Upper lobe of left lung (tissue), 6 donors: ENCODE results near the gene PSTK. TPM values are rescaled to one million over a fixed set of nuclear protein-coding genes. Genes with fewer than 3 reads are reported as not detected.

Experiments
- ATAC-seq, 2 donors: fragments of 200-7000 bp; cut with Tn5 transposase; one replicate each; pipeline ENCODE4 v1.9.1; 2022; ENCODE audit warnings: mild to moderate bottlenecking in 2 of 2, moderate library complexity in 2 of 2; ENCODE audit not compliant: low FRiP score in 2 of 2
- DNase-seq, 2 donors: peaks; one replicate each; pipeline ENCODE4 v3.0.0-alpha.2; 2019 to 2020
- H3K27ac ChIP-seq, 4 donors: fragments of 200-600 bp; sonication (generic); one replicate each; pipeline ENCODE4 v1.5.1; 2016 to 2019
- H3K27me3 ChIP-seq, 4 donors: fragments of 200-600 bp; sonication (generic); one replicate each; pipeline ENCODE4 v1.5.1; 2017 to 2019
- H3K36me3 ChIP-seq, 4 donors: fragments of 200-600 bp; sonication (generic); one replicate each; pipeline ENCODE4 v1.5.1; 2016 to 2019
- H3K4me1 ChIP-seq, 4 donors: fragments of 200-600 bp; sonication (generic); one replicate each; pipeline ENCODE4 v1.5.1; 2018 to 2019
- H3K4me3 ChIP-seq, 4 donors: fragments of 200-600 bp; sonication (generic); one replicate each; pipeline ENCODE4 v1.5.1; 2017 to 2019; ENCODE audit warnings: mild to moderate bottlenecking in 2 of 4, moderate library complexity in 1 of 4
- H3K9me3 ChIP-seq, 4 donors: fragments of 200-600 bp; sonication (generic); one replicate each; pipeline ENCODE4 v1.5.1; 2018 to 2019
- EP300 ChIP-seq, 4 donors: sonication (generic); formaldehyde crosslinking; IDR thresholded peaks; one replicate each; pipeline ENCODE4 v1.5.1; 2017; ENCODE audit warnings: antibody characterized with exemption in 4 of 4, control low read depth in 2 of 4
- POLR2A ChIP-seq, 4 donors: fragments of 450-650 bp; IDR thresholded peaks; one replicate each; pipeline ENCODE4 v1.5.1; 2016 to 2017; ENCODE audit warnings: antibody characterized with exemption in 4 of 4, mild to moderate bottlenecking in 2 of 4
- POLR2AphosphoS5 ChIP-seq, 2 donors: sonication (generic); formaldehyde crosslinking; IDR thresholded peaks; one replicate each; pipeline ENCODE4 v1.5.1; 2017; ENCODE audit warnings: antibody characterized with exemption in 2 of 2
- WGBS, 2 donors: methylation state at CpG; one replicate each; pipeline ENCODE4 v1.1.5; 2017 to 2018; 5-methylcytosine and 5-hydroxymethylcytosine counted together
- total RNA-seq, 6 donors: library from RNA; depleted of rRNA in 4 of 6; stranded (reverse); fragments of >200 nt in 4 of 6; gene quantifications; one replicate each; pipeline versions ENCODE4 v1.1.0 to v1.2.1, GENCODE V29; 2016 to 2021
- TF ChIP-seq, protein P1 (sequence below), 6 experiments: fragments of 450-650 bp in 4 of 6; fragments of 200-600 bp in 2 of 6; sonication (generic) in 2 of 6; IDR thresholded peaks; one replicate each; pipeline ENCODE4 v1.5.1; 2016 to 2019; ENCODE audit warnings: antibody characterized with exemption in 6 of 6
- donor health status: DM: no; HTN: no; CAD: no; lungs with moderate emphysema.
- donor health status: DM: no; HTN: yes; CAD: no; lungs with severe emphysema.

Gene PSTK
- total RNA-seq, 6 donors from 2014 or later, result 1.4 to 6.2 (median 3.7) TPM

DNA sequence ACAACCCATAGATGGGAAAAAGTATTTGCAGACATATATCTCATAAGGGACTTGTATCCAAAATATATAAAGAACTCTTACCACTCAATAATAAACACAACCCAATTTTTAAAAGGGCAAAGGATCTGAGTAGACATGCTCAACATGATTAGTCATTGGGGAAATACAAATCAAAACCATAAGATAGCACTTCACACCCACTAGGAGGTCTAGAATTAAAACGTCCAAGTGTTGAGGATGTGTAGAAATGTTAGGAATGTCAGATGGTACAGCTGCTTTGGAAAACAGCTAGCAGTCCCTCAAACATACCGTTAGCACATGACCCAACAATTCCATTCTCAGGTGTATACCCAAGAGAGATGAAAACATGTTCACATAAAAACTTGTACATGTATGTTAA is 8.3 kb downstream of the PSTK start:
- WGBS, 2 donors, result 70 to 75% methylated on average over 2 of the region's 2 CpGs
- H3K4me3 ChIP-seq, result no peak overlapping the region
- H3K27ac ChIP-seq, result no peak overlapping the region
- TF ChIP-seq EP300 (IDR thresholded peaks at IDR 0.05) (no peak), POLR2A (IDR thresholded peaks at IDR 0.05) (no peak), POLR2AphosphoS5 (IDR thresholded peaks at IDR 0.05) (no peak)
- TF ChIP-seq, protein P1, sequence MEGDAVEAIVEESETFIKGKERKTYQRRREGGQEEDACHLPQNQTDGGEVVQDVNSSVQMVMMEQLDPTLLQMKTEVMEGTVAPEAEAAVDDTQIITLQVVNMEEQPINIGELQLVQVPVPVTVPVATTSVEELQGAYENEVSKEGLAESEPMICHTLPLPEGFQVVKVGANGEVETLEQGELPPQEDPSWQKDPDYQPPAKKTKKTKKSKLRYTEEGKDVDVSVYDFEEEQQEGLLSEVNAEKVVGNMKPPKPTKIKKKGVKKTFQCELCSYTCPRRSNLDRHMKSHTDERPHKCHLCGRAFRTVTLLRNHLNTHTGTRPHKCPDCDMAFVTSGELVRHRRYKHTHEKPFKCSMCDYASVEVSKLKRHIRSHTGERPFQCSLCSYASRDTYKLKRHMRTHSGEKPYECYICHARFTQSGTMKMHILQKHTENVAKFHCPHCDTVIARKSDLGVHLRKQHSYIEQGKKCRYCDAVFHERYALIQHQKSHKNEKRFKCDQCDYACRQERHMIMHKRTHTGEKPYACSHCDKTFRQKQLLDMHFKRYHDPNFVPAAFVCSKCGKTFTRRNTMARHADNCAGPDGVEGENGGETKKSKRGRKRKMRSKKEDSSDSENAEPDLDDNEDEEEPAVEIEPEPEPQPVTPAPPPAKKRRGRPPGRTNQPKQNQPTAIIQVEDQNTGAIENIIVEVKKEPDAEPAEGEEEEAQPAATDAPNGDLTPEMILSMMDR (IDR thresholded peaks at IDR 0.05), result no peak
- DNase-seq (no peak), ATAC-seq (no peak)
- H3K4me1 ChIP-seq, result no peaks in the 10 kb centered on the region
- no peaks in the 10 kb centered on the region for H3K9me3 ChIP-seq
- no peaks in the 10 kb centered on the region for H3K27me3 ChIP-seq
- peaks cover 0 to 21% (median under 1%) of the 10 kb centered on the region in 4 donors for H3K36me3 ChIP-seq

GRCh38 chr10:122990278-122990677 is 10.1 kb downstream of the PSTK start:
- Histone ChIP-seq H3K4me3 (no peak overlapping the region), H3K9me3 (no peaks in the 10 kb centered on the region), H3K36me3 (peaks cover 9 to 38% (median 11%) of the 10 kb centered on the region in 4 donors), H3K4me1 (no peaks in the 10 kb centered on the region), H3K27me3 (no peaks in the 10 kb centered on the region), H3K27ac (no peak overlapping the region)
- no peak for TF ChIP-seq POLR2AphosphoS5 (IDR thresholded peaks at IDR 0.05)
- TF ChIP-seq EP300 (IDR thresholded peaks at IDR 0.05), result no peak
- no peak for TF ChIP-seq POLR2A (IDR thresholded peaks at IDR 0.05)
- TF ChIP-seq, protein P1 (IDR thresholded peaks at IDR 0.05), result no peak
- ATAC-seq (no peak), DNase-seq (no peak)
- 78 to 84% methylated on average over 5 of the region's 5 CpGs for WGBS, 2 donors

GRCh38 chr10:122992031-122992585 is 11.9 kb downstream of the PSTK start:
- no peaks in the 10 kb centered on the region for H3K4me1 ChIP-seq
- TF ChIP-seq POLR2A (IDR thresholded peaks at IDR 0.05) (no peak), EP300 (IDR thresholded peaks at IDR 0.05) (no peak)
- no peak overlapping the region for H3K27ac ChIP-seq
- H3K4me3 ChIP-seq, result no peak overlapping the region
- no peak for DNase-seq
- no peaks in the 10 kb centered on the region for H3K27me3 ChIP-seq
- ATAC-seq, result no peak
- no peaks in the 10 kb centered on the region for H3K9me3 ChIP-seq
- peaks cover 9 to 57% (median 19%) of the 10 kb centered on the region in 4 donors for H3K36me3 ChIP-seq
- 56 to 64% methylated on average over 1 of the region's 1 CpG for WGBS, 2 donors

GRCh38 chr10:122993797-122994336 is 13.7 kb downstream of the PSTK start:
- 95% methylated on average over 5 to 6 of the region's 6 CpGs for WGBS, 2 donors
- Histone ChIP-seq H3K9me3 (no peaks in the 10 kb centered on the region), H3K4me3 (no peak overlapping the region), H3K36me3 (peaks cover 9 to 70% (median 19%) of the 10 kb centered on the region in 4 donors), H3K27ac (no peak overlapping the region), H3K4me1 (peaks cover 0 to 2% (median 1%) of the 10 kb centered on the region in 4 donors), H3K27me3 (no peaks in the 10 kb centered on the region)
- DNase-seq, result peak in 1 of 2 donors; percentile 20
- ATAC-seq, result no peak
- no peak for TF ChIP-seq POLR2A (IDR thresholded peaks at IDR 0.05)
- TF ChIP-seq, protein P1 (IDR thresholded peaks at IDR 0.05), result no peak

- TF ChIP-seq POLR2AphosphoS5 (IDR thresholded peaks at IDR 0.05) (no peak), EP300 (IDR thresholded peaks at IDR 0.05) (no peak), POLR2A (IDR thresholded peaks at IDR 0.05) (no peak)
- TF ChIP-seq, protein P1 (IDR thresholded peaks at IDR 0.05), result no peak
- H3K9me3 ChIP-seq, result no peaks in the 10 kb centered on the region
- H3K36me3 ChIP-seq, result peaks cover 9 to 63% (median 19%) of the 10 kb centered on the region in 4 donors
- H3K4me1 ChIP-seq, result peaks cover 8 to 15% (median 10%) of the 10 kb centered on the region in 4 donors
- no peaks in the 10 kb centered on the region for H3K27me3 ChIP-seq
- no peak overlapping the region for H3K4me3 ChIP-seq
- DNase-seq, result no peak
- no peak overlapping the region for H3K27ac ChIP-seq
- 81 to 90% methylated on average over 4 of the region's 4 CpGs for WGBS, 2 donors
- ATAC-seq, result no peak
Observed at GRCh38 chr10:122995936-122996335, 15.7 kb downstream of the PSTK start.
